Measurements from ENCODE around the gene PRSS27.

PRSS27 gene

GRCh38 chr16:2720064-2720457, at the start of gene PRSS27:
TSS of gene PRSS27 (minus strand) at chr16:2720224. CDS start at chr16:2720160, 64 bp downstream.
- H3K4me3 ChIP-seq, result peak within 1 kb of the TSS; percentile 92
- no peak for DNase-seq (ENCODE audit: low spot score)
- no peak for TF ChIP-seq CTCF (IDR thresholded peaks at IDR 0.05)
- peak within 1 kb of the TSS; percentile 6 to 90 for H3K27ac ChIP-seq

GRCh38 chr16:2769675-2770056, 49.6 kb upstream of the PRSS27 start:
- no peak for DNase-seq (ENCODE audit: low spot score)
- no peak overlapping the region for H3K4me3 ChIP-seq
- H3K27ac ChIP-seq, result peak overlapping the region in 1 of 2 donors; percentile 53
- TF ChIP-seq CTCF (IDR thresholded peaks at IDR 0.05), result no peak

GRCh38 chr16:2769100-2769529, 49.1 kb upstream of the PRSS27 start:
- TF ChIP-seq CTCF (IDR thresholded peaks at IDR 0.05), result no peak
- peak overlapping the region in 1 of 2 donors; percentile 2 for H3K27ac ChIP-seq
- DNase-seq (ENCODE audit: low spot score), result no peak
- H3K4me3 ChIP-seq, result no peak overlapping the region

DNA sequence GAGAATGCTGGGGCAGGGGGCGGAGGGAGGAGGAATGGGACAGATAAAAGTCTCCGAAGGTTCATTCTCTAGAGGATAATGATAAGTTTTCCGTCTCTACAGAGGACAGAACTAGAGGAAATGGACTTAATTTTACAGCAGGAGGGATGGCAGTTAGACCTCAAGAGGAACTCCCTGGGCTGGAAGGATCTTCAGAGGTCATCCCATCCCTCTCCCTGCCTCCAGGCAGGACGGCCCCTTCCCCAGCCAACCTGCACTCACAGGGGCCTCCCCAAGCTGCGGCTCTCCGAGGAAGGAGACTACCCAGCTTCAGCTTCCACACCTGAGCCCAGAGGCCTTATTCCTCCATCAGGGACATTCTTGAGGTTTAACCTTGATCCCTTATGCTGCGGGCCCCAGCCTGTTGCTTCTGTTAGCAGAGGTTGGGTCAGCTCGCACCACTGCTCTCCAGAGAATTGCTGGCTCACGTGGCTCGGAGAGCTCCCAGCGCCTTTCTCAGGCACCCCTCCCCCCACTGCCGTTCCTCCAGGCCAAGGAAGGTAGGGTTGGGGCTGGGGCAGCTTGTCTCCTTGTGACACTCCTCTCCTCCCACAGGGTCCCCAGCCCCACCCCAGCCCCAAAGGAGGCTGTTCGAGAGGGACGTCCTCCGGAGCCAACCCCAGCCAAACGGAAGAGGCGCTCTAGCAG, 48.5 kb upstream of the PRSS27 start:
- DNase-seq (ENCODE audit: low spot score), result no peak
- Histone ChIP-seq H3K27ac (peak overlapping the region in 1 of 2 donors; percentile 2), H3K4me3 (no peak overlapping the region)
- TF ChIP-seq CTCF (IDR thresholded peaks at IDR 0.05), result no peak

- Histone ChIP-seq H3K4me3 (no peak overlapping the region), H3K27ac (no peak overlapping the region)
- no peak for DNase-seq (ENCODE audit: low spot score)
- no peak for TF ChIP-seq CTCF (IDR thresholded peaks at IDR 0.05)
Measured at GRCh38 chr16:2767891-2768290, 47.9 kb upstream of the PRSS27 start.

DNA sequence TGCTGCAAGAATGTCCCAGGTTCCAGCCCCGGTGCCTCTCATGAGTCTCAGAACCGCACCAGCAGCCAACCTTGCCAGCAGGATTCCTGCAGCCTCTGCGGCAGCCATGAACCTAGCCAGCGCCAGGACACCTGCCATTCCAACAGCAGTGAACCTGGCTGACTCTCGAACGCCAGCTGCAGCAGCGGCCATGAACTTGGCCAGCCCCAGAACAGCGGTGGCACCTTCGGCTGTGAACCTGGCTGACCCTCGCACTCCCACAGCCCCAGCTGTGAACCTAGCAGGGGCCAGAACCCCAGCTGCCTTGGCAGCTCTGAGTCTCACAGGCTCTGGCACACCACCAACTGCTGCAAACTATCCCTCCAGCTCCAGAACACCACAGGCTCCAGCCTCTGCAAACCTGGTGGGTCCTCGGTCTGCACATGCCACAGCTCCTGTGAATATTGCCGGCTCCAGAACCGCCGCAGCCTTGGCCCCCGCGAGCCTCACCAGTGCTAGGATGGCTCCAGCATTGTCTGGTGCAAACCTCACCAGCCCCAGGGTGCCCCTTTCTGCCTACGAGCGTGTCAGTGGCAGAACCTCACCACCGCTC, 47.2 kb upstream of the PRSS27 start:
- DNase-seq (ENCODE audit: low spot score), result no peak
- Histone ChIP-seq H3K27ac (no peak overlapping the region), H3K4me3 (no peak overlapping the region)
- no peak for TF ChIP-seq CTCF (IDR thresholded peaks at IDR 0.05)

Measured in coronary artery (tissue), 2 donors.